HG03571 (cell line): ENCODE measurements around the gene ORM2.
"Not testable (repeated sequence)": the region's sequence is repeated elsewhere in the genome, so short reads cannot be mapped to it uniquely, and the experiment has no call there.

Source experiments
- ATAC-seq: cut with Tn5 transposase; IDR thresholded peaks from one replicate; pipeline ENCODE4 v1.9.1; 2021; ENCODE audit not compliant: unreplicated experiment

ORM2 gene

DNA sequence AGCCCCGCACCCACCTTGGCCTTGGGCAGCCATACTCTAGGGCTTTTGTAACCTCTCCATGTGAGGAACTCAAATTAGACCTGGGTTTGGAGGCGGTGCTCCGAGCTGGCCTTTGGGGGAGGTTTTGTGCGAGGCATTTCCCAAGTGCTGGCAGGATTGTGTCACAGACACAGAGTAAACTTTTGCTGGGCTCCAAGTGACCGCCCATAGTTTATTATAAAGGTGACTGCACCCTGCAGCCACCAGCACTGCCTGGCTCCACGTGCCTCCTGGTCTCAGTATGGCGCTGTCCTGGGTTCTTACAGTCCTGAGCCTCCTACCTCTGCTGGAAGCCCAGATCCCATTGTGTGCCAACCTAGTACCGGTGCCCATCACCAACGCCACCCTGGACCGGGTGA, at the start of gene ORM2:
Gene ORM2, plus strand, starts transcription at position 245 of the 398 bp plus-strand sequence. Its CDS starts 36 bp downstream, at position 281.
- ATAC-seq = not testable (repeated sequence)

- no peak for ATAC-seq
Observed at GRCh38 chr9:114280636-114281472, 48.8 kb upstream of the ORM2 start.

- no peak for ATAC-seq
Observed at GRCh38 chr9:114281473-114282103, 48.1 kb upstream of the ORM2 start.

DNA sequence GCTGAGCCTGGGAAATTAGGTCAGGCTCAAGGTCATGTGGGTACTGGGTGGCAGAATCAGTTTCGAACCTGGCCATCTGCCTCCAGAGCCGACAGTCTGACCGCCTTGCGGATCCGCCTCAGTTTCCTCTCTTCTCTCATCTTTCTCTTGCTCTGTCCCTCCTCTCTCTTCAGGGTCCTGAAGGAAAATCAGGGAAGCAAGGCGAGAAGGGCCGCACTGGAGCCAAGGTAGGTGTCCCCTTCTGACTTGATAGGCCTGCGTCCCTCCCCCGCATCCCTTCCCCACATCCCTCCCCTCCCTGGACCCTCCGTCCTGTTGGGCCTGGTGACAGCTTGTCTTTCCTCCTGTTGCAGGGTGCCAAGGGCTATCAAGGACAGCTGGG, 47.6 kb upstream of the ORM2 start:
- ATAC-seq = no peak

DNA sequence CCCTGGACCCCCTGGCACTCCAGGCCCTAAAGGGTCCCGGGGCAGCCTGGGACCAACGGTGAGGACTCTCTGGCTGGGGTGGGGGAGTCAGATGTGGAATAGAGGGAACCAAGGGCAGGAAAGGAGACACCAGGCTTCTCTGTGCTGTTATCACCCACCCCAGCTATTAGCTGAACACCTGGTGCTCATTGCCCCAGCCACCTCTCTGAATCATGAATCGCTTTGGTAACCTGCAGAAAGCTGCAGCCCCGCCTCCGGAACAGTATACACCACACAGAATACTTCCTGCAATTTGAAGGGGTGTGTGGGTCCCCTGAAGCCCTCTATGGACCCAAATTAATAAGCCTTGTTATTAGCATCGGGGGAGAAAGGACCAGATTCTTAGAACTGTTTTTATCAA, 47.2 kb upstream of the ORM2 start:
- no peak for ATAC-seq

DNA sequence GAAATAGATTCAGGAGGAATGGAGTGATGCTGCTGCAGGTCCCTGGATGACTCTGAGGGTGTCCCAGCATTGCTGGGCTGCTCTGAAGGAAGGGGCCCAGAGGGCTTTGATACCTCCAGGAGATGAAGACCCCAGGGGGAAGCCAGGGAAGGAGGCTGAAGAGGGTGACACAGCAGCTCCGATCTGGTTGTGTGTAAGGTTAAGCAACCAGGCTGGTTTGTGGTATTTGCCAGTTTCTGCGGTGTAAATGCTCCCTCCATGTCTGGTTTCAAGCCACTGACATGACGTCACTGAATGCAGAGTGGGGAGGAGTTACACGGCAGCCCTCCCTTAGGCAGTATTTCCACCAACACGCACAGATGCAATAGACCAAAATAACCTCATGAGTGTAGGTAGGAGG, 46.7 kb upstream of the ORM2 start:
- no peak for ATAC-seq

- no peak for ATAC-seq
Observed at GRCh38 chr9:114283551-114284111, 46.0 kb upstream of the ORM2 start.

- ATAC-seq = no peak
Observed at GRCh38 chr9:114284316-114285060, 45.2 kb upstream of the ORM2 start.

DNA sequence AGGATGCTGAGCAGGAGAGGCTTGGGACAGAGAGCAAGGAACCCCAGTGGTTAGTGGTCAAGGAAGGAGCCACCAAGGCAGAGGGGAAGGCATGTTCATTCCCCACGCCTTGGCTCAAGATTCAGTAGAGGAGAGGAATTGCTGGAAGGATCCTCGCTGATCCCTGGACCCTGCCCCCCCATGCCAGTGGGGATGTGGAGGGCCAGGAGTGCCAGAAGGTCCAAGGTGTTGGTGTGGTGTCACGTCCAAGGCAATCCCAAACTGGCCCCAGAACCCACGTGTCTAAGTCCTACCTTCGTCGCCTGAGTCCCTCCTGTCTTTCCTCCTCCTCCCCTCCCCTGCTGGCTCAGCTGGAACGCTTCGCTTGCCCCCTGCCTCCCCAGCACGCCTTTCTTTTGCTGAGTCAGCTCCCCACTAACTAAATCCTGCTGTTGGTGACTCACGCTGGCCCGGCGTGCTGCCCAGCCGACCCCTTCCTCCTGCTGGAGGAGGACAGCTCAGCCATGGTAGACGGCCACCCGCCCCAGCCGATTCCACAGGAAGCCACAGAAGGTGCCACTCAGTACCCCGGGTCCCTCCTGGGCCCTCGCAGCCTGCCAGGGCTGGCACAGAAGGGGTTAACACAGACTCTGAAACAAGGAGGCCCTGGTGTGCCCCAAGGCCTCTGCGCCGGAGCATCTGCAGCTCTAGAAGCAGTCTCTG, 44.4 kb upstream of the ORM2 start:
- ATAC-seq = no peak

DNA sequence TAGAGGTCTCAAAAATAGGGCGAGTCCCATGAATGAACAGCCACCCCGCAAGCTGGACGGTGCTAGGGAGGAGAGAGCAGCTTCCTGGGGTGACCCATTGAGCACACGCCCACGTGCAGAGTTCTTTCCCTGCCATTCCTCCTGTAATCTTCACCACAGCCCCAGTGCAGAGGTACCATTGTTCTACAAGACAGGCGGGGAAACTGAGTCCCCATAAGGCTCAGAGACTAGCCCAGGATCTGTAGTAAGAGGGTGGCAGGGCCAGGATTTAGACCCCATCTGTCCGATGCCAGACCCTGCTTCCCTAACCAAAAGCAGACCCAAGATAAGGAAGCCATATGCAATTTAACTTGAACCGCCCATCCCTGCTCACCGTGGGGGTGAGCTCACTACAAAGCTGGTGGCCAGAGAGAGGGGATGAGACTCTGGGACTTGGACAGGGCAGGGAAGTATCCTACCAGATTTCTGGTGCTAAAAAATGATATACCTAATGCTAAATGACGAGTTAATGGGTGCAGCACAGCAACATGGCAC, 43.5 kb upstream of the ORM2 start:
- ATAC-seq = no peak

DNA sequence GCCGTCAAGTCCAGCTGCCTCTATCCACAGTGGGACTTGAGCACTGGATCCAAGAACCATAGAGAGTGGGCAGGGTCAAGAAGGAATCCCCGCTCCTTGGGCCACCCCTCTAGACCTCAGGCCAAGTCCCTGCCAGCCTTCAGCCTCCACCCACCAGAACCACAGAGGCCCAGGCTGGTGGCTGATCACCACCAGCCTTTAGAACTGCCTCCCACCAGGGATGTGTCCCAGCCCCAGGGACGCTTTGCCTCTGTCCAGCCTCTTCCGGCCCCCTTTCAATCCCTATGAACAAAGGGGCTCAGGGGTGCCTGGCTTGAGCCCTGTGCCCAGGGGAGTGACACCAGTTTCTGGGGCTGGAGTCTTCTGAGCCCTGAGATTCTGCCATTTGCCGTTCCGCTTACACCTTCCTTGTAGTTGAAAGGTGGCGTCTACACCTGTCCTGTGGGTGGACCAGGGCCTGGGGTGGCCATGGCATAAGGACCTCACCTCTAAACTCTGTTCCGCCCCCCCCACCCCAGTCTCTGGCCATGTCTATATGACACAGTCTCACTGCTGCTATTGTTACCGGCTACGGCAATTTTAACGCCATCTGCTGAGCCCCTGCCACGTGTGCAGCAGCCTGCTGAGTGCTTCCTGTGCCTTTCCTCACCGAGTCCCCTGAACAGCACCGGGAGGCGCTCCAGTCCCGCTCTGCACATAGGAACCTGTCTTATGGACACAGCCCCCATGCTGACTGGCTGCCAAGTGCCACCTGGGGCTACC, 42.5 kb upstream of the ORM2 start:
- ATAC-seq = no peak

DNA sequence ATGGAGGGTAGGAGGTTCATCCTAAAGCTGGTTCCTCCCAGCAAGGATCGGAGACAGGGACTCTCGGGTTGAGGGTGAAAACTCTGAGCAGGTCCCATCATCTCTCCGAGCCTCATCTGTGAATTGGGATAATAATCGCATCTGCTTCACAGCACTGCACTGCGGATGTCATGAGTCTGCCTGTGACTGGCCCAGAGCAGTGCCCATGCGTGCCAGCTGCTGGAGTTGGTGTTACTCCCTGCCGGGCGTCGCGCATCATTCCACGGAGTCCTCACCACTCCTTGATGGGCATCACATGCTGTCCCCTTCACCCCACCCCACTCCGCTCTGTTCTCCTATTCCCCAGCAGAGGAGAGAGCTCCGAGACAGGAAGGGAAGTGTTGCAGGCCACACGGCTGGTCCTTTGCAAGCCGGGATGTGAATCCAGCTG, 41.9 kb upstream of the ORM2 start:
- ATAC-seq = no peak

DNA sequence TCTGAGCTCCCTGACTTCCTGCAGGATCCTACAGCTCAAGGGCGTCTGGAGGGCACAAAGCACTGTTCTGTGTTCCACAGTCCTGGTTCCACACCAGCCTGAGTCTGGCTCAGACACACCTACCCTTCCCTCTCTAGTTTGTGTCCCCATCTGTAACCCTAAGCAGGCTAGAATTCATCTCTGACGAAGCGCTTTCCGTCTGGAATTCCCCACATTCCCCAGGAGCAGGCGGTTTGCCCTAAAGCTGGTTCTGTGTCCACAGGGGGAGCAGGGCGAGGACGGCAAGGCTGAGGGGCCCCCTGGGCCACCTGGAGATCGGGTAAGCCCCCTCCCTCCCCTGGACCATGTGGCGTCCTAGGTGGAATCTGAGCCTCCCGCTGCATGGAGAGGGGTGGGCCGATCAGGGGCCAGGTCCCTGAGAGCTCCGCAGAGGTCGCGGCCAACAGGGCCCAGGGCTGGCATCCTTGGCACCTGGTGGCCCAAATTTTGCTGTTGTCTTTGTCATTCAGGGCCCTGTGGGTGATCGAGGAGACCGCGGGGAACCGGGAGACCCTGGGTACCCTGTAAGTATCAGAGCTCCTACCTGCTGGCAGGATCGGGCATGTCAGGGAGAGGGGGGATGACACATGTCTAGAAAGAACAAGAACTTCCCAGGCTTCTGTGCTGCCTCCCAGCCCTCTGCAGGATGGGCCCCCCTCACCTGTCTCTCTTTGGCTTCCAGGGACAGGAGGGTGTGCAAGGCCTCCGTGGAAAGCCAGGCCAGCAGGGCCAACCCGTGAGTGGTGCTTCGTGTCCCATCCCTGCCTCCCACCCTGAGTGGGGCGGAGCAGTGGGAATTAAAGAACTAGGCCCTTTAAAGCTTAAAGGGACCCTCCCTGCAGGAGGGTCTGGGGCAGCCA, 41.2 kb upstream of the ORM2 start:
- no peak for ATAC-seq

- no peak for ATAC-seq
Observed at GRCh38 chr9:114289106-114289505, 40.6 kb upstream of the ORM2 start.

DNA sequence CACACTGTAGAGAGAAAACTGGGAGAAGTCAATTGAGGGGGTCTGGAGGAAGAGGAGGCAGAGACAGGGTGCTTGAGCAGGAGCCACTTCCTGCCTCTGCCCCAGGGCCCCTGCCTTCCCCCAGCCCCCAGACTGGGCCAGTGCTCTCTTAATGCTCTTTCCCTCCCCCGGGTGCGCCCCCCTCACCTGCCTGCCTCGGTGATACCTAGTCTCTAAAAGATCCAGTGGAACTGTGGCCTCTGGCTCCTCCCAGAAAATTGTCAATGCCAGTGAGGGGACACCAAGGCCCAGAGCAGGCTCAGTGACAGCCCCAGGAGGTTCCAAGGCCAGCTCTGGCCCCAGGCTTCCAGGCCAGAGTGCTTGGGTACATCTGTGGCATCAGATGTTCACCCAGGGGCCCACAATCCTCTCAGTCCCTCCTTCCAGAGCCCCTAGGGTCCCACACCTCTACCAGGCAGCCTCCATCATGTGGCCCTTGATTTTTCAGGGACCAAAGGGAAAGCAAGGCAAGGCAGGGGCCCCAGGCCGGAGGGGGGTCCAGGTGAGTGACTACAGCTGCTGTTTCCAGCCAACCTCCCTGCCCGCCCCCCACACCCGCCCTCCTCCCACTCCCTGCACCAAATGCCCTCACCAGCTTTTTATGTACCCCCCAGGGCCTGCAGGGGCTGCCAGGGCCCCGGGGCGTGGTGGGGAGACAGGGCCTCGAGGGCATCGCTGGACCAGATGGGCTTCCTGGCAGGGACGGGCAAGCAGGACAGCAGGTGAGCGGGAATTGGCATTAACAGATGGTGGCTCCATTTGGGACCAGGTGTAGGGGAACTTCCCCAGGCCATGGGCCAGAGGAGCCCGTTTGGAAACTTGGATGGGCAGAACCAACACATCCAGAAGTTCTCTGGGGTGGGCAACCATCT, 39.8 kb upstream of the ORM2 start:
- ATAC-seq = no peak

DNA sequence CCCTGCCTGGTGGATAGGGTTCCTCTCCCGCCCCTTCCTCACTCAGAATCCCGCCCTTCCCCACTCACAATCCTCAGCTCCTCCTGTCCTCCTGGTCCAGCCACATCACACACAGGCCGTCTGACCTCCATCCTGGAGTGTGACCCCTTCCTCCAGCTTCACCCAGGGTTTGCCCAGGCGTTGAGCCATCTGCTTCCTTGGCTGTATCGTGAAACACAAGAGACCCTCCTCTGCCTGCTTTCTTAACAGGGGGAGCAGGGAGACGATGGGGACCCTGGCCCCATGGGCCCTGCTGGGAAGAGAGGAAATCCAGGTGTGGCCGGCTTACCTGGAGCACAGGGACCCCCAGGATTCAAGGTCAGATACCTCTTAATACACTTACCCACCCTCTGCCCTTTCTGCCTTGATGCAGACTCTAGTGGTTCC, 39.1 kb upstream of the ORM2 start:
- ATAC-seq = no peak

DNA sequence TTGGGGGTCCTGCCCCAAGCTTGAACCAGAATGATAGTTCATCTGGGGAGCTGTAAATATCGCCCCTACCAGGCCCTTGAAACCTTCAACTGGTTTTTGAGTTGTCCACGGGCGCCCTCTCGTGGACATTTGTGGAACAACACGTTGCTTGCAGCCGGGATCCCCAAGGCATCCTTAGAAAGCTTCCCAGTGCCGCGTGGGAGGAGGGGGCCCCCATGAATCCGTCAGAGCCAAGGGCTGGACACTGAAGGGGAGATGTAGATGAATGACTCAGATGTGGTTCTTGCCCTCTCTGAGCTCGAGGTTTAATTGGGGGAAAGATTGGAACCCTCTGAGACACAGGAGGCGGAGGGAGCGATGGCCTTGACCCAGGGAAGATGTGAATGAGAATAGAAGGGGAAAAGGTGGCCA, 38.6 kb upstream of the ORM2 start:
- no peak for ATAC-seq
